Psoas muscle (tissue), 8 donors: ENCODE measurements around the gene FTO. TPM values are rescaled to one million over a fixed set of nuclear protein-coding genes. Genes with fewer than 3 reads are reported as not detected.

ENCODE experiments used
- ATAC-seq, 4 donors: fragments of 200-7000 bp; cut with Tn5 transposase; one replicate each; pipeline ENCODE4 v1.9.1; 2020; ENCODE audit warnings: moderate library complexity in 3 of 4, mild to moderate bottlenecking in 2 of 4
- DNase-seq, 2 donors: peaks; one replicate each; pipeline ENCODE4 v3.0.0-alpha.2; 2020
- H3K27ac ChIP-seq: fragments of 200-600 bp; one replicate; pipeline ENCODE4 v1.8.0; 2022
- H3K27me3 ChIP-seq, 3 donors: fragments of 200-600 bp in 1 of 3; one replicate each; pipeline versions ENCODE4 v1.6.1 to v1.8.0; 2013 to 2022; ENCODE audit warnings: low read length in 2 of 3, mild to moderate bottlenecking in 2 of 3, moderate library complexity in 1 of 3; ENCODE audit not compliant: insufficient read depth in 3 of 3
- H3K36me3 ChIP-seq, 2 donors: fragments of 200-600 bp in 1 of 2; one replicate each; pipeline versions ENCODE4 v1.6.1 to v1.8.0; 2013 to 2022; ENCODE audit warnings: low read depth in 1 of 2, mild to moderate bottlenecking in 1 of 2, moderate library complexity in 1 of 2; ENCODE audit not compliant: insufficient read depth in 1 of 2
- H3K4me1 ChIP-seq: fragments of 200-600 bp; one replicate; pipeline ENCODE4 v1.8.0; 2022
- H3K4me3 ChIP-seq: fragments of 200-600 bp; one replicate; pipeline ENCODE4 v1.8.0; 2022; ENCODE audit warnings: mild to moderate bottlenecking
- H3K9me3 ChIP-seq: fragments of 200-600 bp; one replicate; pipeline ENCODE4 v1.8.0; 2022
- CTCF ChIP-seq: fragments of 200-600 bp; IDR thresholded peaks from one replicate; pipeline ENCODE4 v1.8.0; 2022; ENCODE audit warnings: antibody characterized with exemption
- WGBS, 3 donors: extraction: QIAGEN DNeasy Blood & Tissue Kit; methylation state at CpG; one replicate each; pipeline versions ENCODE4 v1.1.6 to v1.1.7; 2013; 5-methylcytosine and 5-hydroxymethylcytosine counted together
- intact Hi-C, 2 donors: fragments of 100-400 bp; cut with DNase I; formaldehyde crosslinking; loops; one replicate each; pipeline versions ENCODE4 v1.11.0 to v1.14.2; 2022
- polyA plus RNA-seq, 3 donors: library from polyadenylated mRNA; stranded (reverse); fragments of 200-250 nt; gene quantifications; one replicate each; pipeline ENCODE4 v1.2.3, GENCODE V29; 2013
- total RNA-seq, 4 donors: library from RNA; stranded (reverse); fragmentation: NEBNext Ultra II Directional in 2 of 4; extraction: Animal tissue kit (Norgen Biotek cat#: 25700) in 2 of 4; gene quantifications; one replicate each; pipeline versions ENCODE4 v1.2.1 to v1.2.4, GENCODE V29; 2021 to 2023
- donor health status: healthy with polysubstance abuse.
- donor health status: DM: no; HTN: no; CAD: no; lungs with moderate emphysema.
- donor health status: Bipolar disorder and iron deficiency.
- donor health status: healthy.
- donor health status: DM: yes; HTN: yes; CAD: no.
- donor health status: DM: no; HTN: no; CAD: no.
- donor health status: DM: no; HTN: no; CAD: no.
- donor health status: DM: yes; HTN: yes; CAD: no.

The FTO gene
- total and polyA plus RNA-seq, 7 donors: 14.2 to 67.6 (median 47.4) TPM

GRCh38 chr16:53743149-53743566 lies 39.2 kb downstream of the FTO start:
- intact Hi-C loops: no loop called here
- 73 to 76% (median 74%) methylated on average over 3 of the region's 3 CpGs for WGBS, 3 donors
- Histone ChIP-seq H3K27me3 (no peaks in the 10 kb centered on the region), H3K4me1 (peaks cover 19% of the 10 kb centered on the region), H3K36me3 (no peaks in the 10 kb centered on the region), H3K4me3 (no peak overlapping the region), H3K9me3 (no peaks in the 10 kb centered on the region), H3K27ac (no peak overlapping the region)
- ATAC-seq (no peak), DNase-seq (no peak)
- peak; percentile 37 for TF ChIP-seq CTCF

GRCh38 chr16:53744449-53744848 lies 40.5 kb downstream of the FTO start:
- 33 to 52% (median 45%) methylated on average over 3 of the region's 3 CpGs for WGBS, 3 donors
- intact Hi-C loops: no loop called here
- Histone ChIP-seq H3K4me1 (peaks cover 18% of the 10 kb centered on the region), H3K27me3 (no peaks in the 10 kb centered on the region), H3K4me3 (no peak overlapping the region), H3K27ac (no peak overlapping the region), H3K9me3 (no peaks in the 10 kb centered on the region), H3K36me3 (no peaks in the 10 kb centered on the region)
- no peak for TF ChIP-seq CTCF
- DNase-seq (no peak), ATAC-seq (peak in 2 of 4 donors; percentile 38 to 51)

GRCh38 chr16:53745086-53745485 lies 41.1 kb downstream of the FTO start:
- no peaks in the 10 kb centered on the region for H3K9me3 ChIP-seq
- peak; percentile 70 to 86 (median 80) for ATAC-seq
- peaks cover 18% of the 10 kb centered on the region for H3K4me1 ChIP-seq
- intact Hi-C loops: no loop called here
- no peaks in the 10 kb centered on the region for H3K27me3 ChIP-seq
- DNase-seq: peak in 1 of 2 donors; percentile 21
- H3K36me3 ChIP-seq: no peaks in the 10 kb centered on the region
- H3K27ac ChIP-seq: no peak overlapping the region
- WGBS, 3 donors: 13 to 18% (median 16%) methylated on average over 3 of the region's 3 CpGs
- no peak for TF ChIP-seq CTCF
- no peak overlapping the region for H3K4me3 ChIP-seq

GRCh38 chr16:53745753-53746266 lies 41.9 kb downstream of the FTO start:
- Histone ChIP-seq H3K4me1 (peaks cover 18% of the 10 kb centered on the region), H3K27me3 (no peaks in the 10 kb centered on the region), H3K27ac (no peak overlapping the region), H3K4me3 (no peak overlapping the region), H3K9me3 (no peaks in the 10 kb centered on the region), H3K36me3 (no peaks in the 10 kb centered on the region)
- peak in 3 of 4 donors; percentile 57 to 62 (median 60) for ATAC-seq
- intact Hi-C loops: no loop called here
- TF ChIP-seq CTCF: no peak
- no peak for DNase-seq
- 52 to 86% (median 70%) methylated on average over 4 of the region's 4 CpGs for WGBS, 3 donors

GRCh38 chr16:53752560-53752959 lies 48.6 kb downstream of the FTO start:
- Histone ChIP-seq H3K27ac (no peak overlapping the region), H3K27me3 (no peaks in the 10 kb centered on the region), H3K4me1 (peaks cover 19% of the 10 kb centered on the region), H3K4me3 (no peak overlapping the region), H3K36me3 (no peaks in the 10 kb centered on the region), H3K9me3 (no peaks in the 10 kb centered on the region)
- DNase-seq: no peak
- intact Hi-C loops: no loop called here
- 59 to 67% (median 64%) methylated on average over 1 of the region's 1 CpG for WGBS, 3 donors
- TF ChIP-seq CTCF: no peak
- ATAC-seq: no peak
